ENCODE data around the gene LRPAP1. TPM values are rescaled to one million over a fixed set of nuclear protein-coding genes. Genes with fewer than 3 reads are reported as not detected.

The LRPAP1 gene
- total RNA-seq, 1 donor from 2014 or later: 307 TPM

GRCh38 chr4:3480528-3481112 lies 51.6 kb downstream of the LRPAP1 start:
- ATAC-seq (peak; percentile 5), DNase-seq (peak; percentile 88)
- intact Hi-C loops (cut with micrococcal nuclease): no loop called here

GRCh38 chr4:3479358-3480101 lies 52.7 kb downstream of the LRPAP1 start:
- ATAC-seq: peak; percentile 3
- intact Hi-C loops (cut with micrococcal nuclease): no loop called here
- peak; percentile 73 for DNase-seq

- ATAC-seq: no peak
- intact Hi-C loops (cut with micrococcal nuclease): no loop called here
- DNase-seq: peak; percentile 20
Measured at GRCh38 chr4:3478446-3479357, 53.5 kb downstream of the LRPAP1 start.

GRCh38 chr4:3477750-3478430 lies 54.3 kb downstream of the LRPAP1 start:
- intact Hi-C loops (cut with micrococcal nuclease): no loop called here
- no peak for ATAC-seq
- peak; percentile 21 for DNase-seq

- DNase-seq: peak; percentile 21
- intact Hi-C loops (cut with micrococcal nuclease): no loop called here
- no peak for ATAC-seq
Measured at GRCh38 chr4:3476936-3477749, 55.1 kb downstream of the LRPAP1 start.

GRCh38 chr4:3476341-3476747 lies 55.9 kb downstream of the LRPAP1 start:
- ATAC-seq (no peak), DNase-seq (peak; percentile 26)
- intact Hi-C loops (cut with micrococcal nuclease): no loop called here

DNA sequence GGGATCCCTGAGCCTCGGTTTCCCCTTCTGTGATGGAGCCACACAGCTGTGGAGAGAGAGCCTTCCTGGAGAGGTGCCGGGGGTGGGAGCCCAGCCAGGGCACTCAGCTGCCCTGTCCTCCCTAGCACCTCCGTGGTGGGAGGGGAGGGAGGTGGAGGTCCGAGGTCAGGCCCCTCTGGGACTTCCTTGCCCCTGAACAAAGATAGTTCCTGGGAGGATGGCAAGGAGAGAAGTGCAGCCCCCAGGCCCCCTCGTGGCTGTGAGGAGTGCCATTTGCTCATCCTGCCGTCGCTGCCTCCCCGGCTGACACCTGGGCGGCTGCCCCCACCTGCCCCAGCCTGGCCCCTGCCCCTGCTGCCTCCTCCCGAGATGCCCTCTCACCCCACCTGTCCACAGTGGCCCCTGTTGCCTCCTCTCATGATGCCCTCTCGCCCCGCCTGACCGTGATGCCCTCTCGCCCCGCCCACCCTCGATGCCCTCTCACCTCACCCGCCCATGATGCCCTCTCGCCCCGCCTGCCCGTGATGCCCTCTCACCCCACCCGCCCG lies 56.4 kb downstream of the LRPAP1 start:
- ATAC-seq (no peak), DNase-seq (peak; percentile 20)
- intact Hi-C loops (cut with micrococcal nuclease): no loop called here

DNA sequence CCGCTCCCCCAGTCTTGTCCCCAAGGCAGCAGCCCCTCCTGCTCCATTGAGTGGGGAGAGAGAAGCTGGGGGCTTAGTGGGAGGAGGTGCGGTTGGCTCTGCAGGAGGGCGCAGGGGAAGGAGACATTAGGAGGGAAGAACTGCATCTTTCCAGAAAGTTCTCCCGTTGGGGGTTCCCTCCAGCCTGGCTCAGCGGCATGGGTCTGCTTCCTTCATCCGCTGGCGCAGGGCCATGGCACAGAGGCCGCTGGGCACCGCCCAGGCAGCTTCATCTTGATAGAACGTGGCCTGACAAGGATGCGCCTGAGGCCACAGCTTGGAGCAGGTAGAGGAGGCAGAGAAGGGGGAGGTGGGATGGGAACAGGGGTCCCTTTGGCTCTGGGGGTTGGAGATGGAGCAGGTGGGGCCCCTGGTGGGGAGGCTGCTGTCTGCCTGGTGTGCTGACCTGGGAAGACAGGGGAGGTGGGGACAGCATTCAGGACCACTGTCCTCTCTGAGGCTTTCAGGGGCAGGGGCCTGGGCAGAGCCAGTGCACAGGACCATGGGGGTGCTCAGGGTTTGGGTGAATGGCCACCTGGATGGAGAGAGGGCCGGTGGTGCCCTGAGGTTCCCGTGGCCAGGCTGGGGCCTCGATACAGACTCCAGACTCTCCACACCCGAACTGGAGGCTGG lies 57.0 kb downstream of the LRPAP1 start:
- intact Hi-C loops (cut with micrococcal nuclease): no loop called here
- DNase-seq: peak; percentile 28
- ATAC-seq: no peak

GRCh38 chr4:3473996-3474765 lies 58.0 kb downstream of the LRPAP1 start:
- intact Hi-C loops (cut with micrococcal nuclease): no loop called here
- DNase-seq (peak; percentile 12), ATAC-seq (no peak)

DNA sequence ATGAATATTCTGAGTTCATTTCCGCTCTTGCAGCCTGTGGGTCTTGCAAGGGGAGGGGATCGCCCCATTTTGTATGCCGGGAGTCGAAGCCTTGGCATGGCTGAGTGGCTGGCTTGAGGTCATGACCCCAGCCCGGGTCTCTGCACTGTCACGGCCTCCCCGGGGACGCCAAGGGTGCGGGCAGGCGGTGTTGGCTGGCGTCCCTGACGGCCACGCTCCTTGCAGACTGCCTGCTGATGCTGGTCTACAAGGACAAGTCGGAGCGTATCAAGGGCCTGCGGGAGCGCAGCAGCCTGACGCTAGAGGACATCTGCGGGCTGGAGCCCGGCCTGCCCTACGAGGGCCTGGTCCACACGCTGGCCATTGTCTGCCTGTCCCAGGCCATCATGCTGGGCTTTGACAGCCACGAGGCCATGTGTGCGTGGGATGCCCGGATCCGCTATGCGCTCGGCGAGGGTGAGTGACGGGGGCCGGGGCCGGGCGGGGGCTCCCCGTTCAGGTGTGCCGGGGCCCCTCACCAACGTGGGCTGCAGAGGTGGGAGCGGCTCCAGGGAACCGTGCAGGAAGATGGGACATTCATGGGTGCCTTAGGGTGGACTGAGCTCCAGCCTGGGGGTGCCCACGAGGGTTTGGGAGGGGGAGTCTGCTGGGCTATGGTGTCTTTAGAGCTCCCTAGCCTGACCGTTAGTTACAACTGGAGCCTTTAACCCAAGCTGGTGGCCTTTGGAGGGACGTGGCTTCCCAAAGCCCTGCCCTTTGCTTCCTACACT lies 58.9 kb downstream of the LRPAP1 start:
- intact Hi-C loops (cut with micrococcal nuclease): no loop called here
- ATAC-seq: peak; percentile 37
- DNase-seq: peak; percentile 59

GRCh38 chr4:3472411-3473141 lies 59.6 kb downstream of the LRPAP1 start:
- ATAC-seq (no peak), DNase-seq (peak; percentile 37)
- intact Hi-C loops (cut with micrococcal nuclease): no loop called here

- ATAC-seq (no peak), DNase-seq (no peak)
- intact Hi-C loops (cut with micrococcal nuclease): no loop called here
Measured at GRCh38 chr4:3471886-3472285, 60.3 kb downstream of the LRPAP1 start.

- ATAC-seq (no peak), DNase-seq (peak; percentile 22)
- intact Hi-C loops (cut with micrococcal nuclease): no loop called here
Measured at GRCh38 chr4:3471098-3471760, 61.0 kb downstream of the LRPAP1 start.

- ATAC-seq (no peak), DNase-seq (peak; percentile 30)
- intact Hi-C loops (cut with micrococcal nuclease): no loop called here
Measured at GRCh38 chr4:3470244-3471097, 61.8 kb downstream of the LRPAP1 start.

All from left ventricle myocardium superior (tissue), 1 donor.